Measurements from ENCODE around the gene EYA2.
"Not testable (repeated sequence)": the region's sequence is repeated elsewhere in the genome, so short reads cannot be mapped to it uniquely, and the experiment has no call there.

The EYA2 gene

DNA sequence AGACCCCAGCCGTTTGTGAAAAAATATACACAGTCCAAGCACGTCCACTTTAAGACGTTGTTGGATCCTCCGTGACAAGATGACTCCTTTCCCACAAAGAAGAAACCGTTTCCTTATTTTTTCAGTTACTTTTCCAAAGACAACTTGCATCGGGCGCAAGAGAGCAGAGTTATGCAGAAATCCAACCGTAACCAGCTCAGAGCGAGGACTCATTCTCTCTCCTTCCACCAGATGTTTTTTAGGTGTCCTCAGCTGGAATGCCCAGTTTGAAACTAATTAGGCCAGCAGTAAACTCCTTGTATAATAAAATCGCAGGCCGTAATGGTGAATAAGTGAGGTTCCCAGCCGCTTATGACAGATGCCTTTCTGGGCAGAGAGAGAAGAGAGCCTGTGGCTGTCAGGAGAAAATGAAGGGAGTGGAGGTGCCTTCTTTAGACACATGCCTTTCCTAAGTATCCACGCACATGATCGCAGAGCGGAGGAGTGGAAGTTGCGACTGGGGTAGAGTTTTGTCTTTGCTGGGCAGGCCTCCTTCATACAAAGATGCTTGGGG, 2.8 kb downstream of the EYA2 start:
- DNase-seq = no peak

DNA sequence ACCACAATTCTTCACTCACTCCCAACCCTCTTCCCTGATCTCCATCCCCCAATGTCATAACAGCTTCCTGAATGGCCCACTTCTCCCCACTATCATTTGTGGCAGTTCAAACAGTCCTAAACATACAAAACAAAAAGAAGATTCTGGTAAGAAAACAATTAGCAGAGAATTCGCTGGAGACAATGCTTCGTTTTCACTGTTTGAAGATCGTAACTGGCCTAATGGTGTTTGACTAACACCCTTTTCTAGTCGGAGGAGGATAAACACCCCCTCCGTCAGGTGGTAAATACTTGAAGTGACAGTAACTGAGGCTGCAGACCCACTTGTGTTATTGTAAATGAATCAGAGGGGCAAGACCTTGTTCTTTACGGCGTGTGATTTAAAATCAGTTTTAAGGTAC, 3.8 kb downstream of the EYA2 start:
- DNase-seq = no peak

- DNase-seq = no peak
These were observed 5.0 kb downstream of the EYA2 start for GRCh38 chr20:46899621-46900020.

DNA sequence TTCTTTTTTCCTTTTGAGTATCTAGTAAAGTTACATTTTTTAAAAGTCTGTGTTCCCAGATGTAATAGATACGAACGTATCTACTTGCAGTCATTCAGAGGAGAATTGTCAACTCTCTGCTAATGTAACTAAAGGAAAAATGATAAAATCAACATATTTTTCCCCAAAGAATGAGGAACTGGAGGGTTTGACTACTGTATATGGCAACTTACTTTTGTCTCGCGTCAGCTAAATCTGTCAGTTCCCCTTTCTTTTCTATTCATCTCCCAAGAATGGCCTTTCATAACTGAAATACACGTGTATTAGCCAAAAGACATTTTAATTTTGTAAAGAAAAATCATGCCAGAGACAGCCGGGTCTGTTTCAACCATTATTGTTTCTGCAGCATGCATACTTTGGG, 5.4 kb downstream of the EYA2 start:
- DNase-seq = no peak

DNA sequence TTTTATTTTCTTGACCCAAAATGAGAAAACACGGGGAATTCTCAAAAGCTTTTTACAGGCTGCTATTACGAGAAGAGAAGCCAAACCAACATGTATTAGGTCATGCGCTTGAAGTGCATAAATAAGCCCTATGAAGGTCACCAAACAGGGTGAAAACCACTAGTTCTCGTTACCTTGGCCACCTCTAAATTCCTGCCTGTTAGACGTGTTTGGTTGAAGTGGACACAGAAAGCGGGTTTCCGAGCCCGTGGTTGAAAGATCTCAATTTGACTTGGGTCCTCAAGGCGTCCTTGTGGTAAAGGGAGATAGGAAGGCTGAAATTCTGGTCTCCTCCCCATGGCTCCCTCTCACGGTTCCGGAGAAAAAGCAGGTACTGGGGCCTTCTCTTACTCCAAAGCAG, 6.2 kb downstream of the EYA2 start:
- no peak for DNase-seq

GRCh38 chr20:46901638-46902037, 7.0 kb downstream of the EYA2 start:
- no peak for DNase-seq

DNA sequence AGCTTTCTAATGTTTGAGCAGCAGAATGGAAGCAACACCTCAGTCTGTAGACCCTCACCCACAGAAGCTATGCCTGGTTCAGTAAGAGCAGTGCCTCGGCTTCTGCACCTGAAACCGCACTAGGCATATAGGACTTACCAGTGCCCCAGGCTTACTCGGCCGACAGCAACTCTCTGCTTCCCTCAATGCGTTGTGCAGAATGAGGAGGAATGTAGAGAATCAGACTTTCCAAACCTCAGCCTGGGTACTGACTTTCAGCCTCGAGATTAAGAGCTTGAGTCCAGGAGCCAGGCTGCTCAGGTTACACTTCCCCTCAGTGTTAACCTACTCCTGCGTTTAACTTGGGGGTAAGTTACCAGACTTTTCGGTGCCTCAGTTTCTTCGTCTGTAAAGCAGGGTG, 8.6 kb downstream of the EYA2 start:
- no peak for DNase-seq

- no peak for DNase-seq
These were observed 9.3 kb downstream of the EYA2 start for GRCh38 chr20:46903937-46904336.

DNA sequence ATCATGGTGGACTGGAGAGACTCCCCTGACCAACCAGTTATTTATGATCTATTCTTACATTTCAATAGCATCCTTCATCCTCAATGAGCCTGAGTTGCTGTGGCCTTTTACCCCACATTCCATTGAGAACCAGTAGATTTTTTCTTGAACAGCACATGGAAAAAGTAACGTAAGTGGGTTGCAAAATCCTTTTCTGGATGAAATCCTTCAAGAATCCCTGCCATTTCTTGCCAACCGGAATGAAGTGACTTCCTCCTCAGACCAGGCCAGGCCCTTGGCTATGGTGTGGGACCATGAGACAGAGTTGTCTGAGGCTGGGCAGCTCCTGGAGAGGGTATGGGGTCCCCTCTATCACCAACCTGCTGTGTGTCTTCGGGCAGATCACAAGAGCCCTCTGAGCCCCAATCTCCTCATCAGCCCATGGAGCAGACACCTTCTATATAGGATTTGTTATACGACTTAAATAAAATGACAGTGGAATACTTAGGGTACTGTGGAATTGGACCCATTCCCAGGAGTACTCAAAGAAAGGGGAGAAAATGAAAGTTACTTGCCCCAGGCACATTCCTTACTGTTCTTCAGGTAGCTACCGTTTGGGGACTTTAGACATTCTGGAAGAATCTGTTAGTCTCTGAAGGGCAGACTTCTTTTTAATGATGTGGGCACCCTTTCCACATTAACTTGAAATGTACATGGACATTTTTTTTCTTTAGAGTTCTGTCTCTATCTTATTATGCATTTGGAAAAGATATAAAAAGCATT, 10.9 kb downstream of the EYA2 start:
- no peak for DNase-seq

GRCh38 chr20:46913329-46914044, 18.8 kb downstream of the EYA2 start:
- DNase-seq = no peak

GRCh38 chr20:46914789-46915379, 20.2 kb downstream of the EYA2 start:
- DNase-seq = no peak

DNA sequence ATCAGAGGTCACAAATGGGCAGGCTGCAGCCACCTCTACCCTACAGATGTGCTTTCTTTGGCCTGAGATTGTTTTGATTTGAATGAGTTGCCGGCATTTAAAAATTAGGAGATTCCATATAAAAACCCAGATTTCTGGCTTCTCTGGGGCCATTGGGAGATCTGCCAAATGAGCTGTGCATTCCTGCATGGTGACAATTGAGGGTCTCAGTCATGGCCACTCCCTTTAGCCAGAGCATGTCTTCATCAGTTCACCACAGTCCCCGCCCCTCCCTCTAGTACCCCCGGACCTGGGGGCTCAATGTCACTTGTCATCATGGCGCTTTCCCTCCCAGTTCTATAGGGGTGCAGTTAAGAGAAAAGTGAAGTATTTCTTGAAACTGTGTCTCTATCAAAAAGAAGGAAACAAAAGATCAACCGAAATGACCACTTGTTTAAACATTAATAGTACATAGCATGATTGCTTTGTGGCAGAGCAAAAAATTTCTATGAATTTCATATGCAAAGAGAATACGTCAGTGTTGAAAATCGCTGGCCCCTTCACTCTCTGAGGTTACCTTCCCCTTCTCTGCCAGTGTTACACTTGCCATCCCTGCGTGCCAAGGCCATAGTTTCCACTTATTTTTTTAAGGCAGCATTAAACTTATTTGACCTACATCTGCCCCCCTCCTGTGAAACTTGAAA, 21.1 kb downstream of the EYA2 start:
- DNase-seq = no peak

DNA sequence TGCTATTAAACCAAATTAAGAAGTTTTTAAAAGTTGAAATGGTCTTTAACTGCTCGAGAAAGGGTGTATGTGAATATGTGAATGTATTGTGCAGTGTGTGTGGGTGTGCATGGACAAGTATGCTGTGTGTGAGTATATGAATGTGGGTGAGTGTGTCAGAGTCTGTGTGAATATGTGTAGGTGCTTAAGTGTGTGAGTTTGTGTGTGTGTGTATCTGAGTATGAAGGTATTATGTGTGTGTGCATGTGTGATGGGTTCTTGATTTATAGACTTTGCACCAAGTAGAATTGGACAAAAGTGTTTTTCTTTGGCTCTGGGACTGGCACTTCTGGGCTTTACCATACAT, 21.6 kb downstream of the EYA2 start:
- DNase-seq = no peak

- no peak for DNase-seq
These were observed 22.5 kb downstream of the EYA2 start for GRCh38 chr20:46917155-46917554.

GRCh38 chr20:46920114-46920513, 25.5 kb downstream of the EYA2 start:
- no peak for DNase-seq

- DNase-seq = not testable (repeated sequence)
These were observed 28.2 kb downstream of the EYA2 start for GRCh38 chr20:46922841-46923240.

DNA sequence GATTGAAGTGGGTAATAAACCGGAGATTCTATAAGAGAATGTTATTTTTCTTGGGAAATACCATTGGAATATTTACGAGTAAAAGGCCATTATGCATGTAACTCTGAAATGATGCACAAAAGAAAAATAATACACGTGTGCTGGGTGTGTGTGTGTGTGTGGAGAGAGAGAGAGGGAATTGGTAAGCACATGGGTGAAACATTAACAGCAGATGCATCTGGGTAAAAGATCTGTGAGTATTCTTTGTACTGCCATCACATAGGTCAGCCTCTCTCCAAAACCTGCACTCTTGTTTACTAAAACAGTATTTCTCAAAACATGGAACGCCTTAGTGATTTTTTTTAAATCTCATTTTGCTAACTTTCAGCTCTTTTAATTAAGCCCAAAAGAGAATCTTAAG, 28.9 kb downstream of the EYA2 start:
- DNase-seq = no peak

- DNase-seq = no peak
These were observed 34.0 kb downstream of the EYA2 start for GRCh38 chr20:46928580-46929132.

DNA sequence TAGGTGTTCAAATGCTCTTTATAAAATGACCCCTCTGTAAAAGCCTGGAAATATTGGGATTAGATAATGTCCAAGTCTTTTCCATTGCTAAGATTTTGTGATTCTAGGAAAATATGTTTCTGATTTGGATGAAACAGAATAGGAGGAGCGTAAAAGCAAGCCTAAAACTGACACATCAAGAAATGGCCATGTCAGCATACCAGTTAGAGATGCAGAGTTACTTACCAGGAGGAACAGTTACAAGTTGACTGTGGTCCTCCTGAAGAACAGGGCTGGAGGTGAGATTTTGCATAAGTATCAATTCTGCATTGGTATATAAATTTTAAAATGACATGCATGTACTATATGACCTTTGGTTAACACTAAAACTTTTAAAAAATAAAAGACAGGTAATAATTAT, 35.3 kb downstream of the EYA2 start:
- no peak for DNase-seq

DNA sequence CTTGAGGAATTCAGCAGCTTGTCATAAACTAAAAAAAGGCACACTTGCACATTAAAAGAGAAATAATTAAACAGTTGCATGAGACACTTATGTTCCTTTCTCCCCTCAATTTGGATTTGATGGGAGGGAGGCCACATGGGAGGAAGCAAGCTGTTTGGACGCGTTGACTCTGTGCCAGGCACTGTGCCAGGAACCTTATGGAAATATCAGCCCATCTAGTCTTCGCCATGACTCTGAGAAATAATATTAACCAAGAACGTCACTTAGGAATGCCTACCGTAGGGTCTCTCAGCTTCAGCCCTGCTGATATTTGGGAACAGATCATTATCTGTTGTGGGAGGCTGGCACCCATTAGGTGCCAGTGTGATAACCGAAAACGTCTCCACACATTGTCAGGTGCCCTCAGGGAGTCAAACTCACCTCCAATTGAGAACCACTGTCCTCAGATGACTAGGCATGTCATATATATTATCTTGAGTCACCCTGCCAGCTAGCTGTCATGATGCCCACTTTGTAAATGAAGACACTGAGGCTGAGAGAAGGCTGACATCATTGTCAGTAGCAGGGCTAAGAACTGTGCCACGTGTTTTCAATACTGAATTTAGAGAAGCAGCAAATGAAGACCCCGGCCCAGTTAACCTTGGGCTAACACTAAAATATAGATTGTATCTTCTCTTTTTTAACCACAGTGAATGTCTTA, 36.1 kb downstream of the EYA2 start:
- no peak for DNase-seq

- no peak for DNase-seq
These were observed 37.1 kb downstream of the EYA2 start for GRCh38 chr20:46931699-46932098.

DNA sequence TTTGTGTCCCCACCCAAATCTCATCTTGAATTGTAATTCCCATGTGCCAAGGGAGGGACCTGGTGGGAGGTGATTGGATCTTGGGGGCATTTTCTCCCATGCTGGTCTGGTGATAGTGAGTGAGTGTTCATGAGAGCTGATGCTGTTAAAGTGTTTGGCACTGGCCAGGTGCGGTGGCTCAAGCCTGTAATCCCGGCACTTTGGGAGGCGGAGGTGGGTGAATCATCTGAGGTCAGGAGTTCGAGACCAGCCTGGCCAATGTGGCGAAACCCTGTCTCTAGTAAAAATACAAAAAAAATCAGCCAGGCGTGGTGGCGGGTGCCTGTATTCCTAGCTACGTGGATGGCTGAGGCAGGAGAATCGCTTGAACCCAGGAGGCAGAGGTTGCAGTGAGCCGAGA, 37.8 kb downstream of the EYA2 start:
- DNase-seq = not testable (repeated sequence)

- no peak for DNase-seq
These were observed 38.5 kb downstream of the EYA2 start for GRCh38 chr20:46933150-46933549.

Measured in activated CD4-positive, alpha-beta T cell treated with anti-CD3 and anti-CD28 coated beads for 4 hours (primary cell).